Breast epithelium (tissue), 4 donors: ENCODE measurements around the gene TMEM167A. TPM values are rescaled to one million over a fixed set of nuclear protein-coding genes. Genes with fewer than 3 reads are reported as not detected.

Experiments
- DNase-seq, 2 donors: peaks; one replicate each; pipeline ENCODE4 v3.0.0-alpha.2; 2019; ENCODE audit warnings: low spot score in 2 of 2
- H3K27ac ChIP-seq, 2 donors: fragments of 200-600 bp; sonication (generic) in 1 of 2; one replicate each; pipeline ENCODE4 v1.5.1; 2016 to 2019; ENCODE audit warnings: mild to moderate bottlenecking in 1 of 2
- H3K27me3 ChIP-seq, 2 donors: fragments of 200-600 bp; sonication (generic) in 1 of 2; one replicate each; pipeline versions ENCODE4 v1.5.1 to v1.6.0; 2017 to 2019; ENCODE audit warnings: control low read depth in 1 of 2, mild to moderate bottlenecking in 1 of 2
- H3K36me3 ChIP-seq: fragments of 200-600 bp; one replicate; pipeline ENCODE4 v1.5.1; 2019
- H3K4me1 ChIP-seq, 2 donors: fragments of 200-600 bp; sonication (generic); one replicate each; pipeline ENCODE4 v1.5.1; 2016 to 2019; ENCODE audit warnings: control low read depth in 1 of 2
- H3K4me3 ChIP-seq, 3 donors: fragments of 200-600 bp; sonication (generic); 1 replicate in 2 of 3; 2 replicates in 1 of 3; pipeline ENCODE4 v1.5.1; 2016 to 2019; ENCODE audit warnings: mild to moderate bottlenecking in 3 of 3, moderate library complexity in 2 of 3
- H3K9me3 ChIP-seq, 2 donors: fragments of 200-600 bp; sonication (generic) in 1 of 2; one replicate each; pipeline ENCODE4 v1.5.1; 2016 to 2019; ENCODE audit warnings: control low read depth in 1 of 2
- POLR2A ChIP-seq: fragments of 450-650 bp; IDR thresholded peaks from one replicate; pipeline ENCODE4 v1.6.1; 2016; ENCODE audit warnings: antibody characterized with exemption, mild to moderate bottlenecking, moderate library complexity
- POLR2AphosphoS5 ChIP-seq, 3 donors: sonication (generic); formaldehyde crosslinking; IDR thresholded peaks; one replicate each; pipeline ENCODE4 v1.6.1; 2017; ENCODE audit warnings: antibody characterized with exemption in 3 of 3
- intact Hi-C: fragments of 100-400 bp; cut with DNase I; formaldehyde crosslinking; loops from one replicate; pipeline ENCODE4 v1.15.1; 2023; ENCODE audit warnings: low total_unique reads
- total RNA-seq, 3 donors: library from RNA; depleted of rRNA; stranded (reverse); fragments of >200 nt; gene quantifications; one replicate each; pipeline ENCODE4 v1.1.0, GENCODE V29; 2016
- TF ChIP-seq, protein P1 (sequence below), 3 donors: fragments of 450-650 bp; IDR thresholded peaks; one replicate each; pipeline ENCODE4 v1.5.1; 2016 to 2017; ENCODE audit warnings: antibody characterized with exemption in 3 of 3, mild to moderate bottlenecking in 3 of 3, moderate library complexity in 3 of 3

TMEM167A gene
- total RNA-seq, 3 donors from 2014 or later, result 42.4 to 58.9 (median 53.4) TPM

DNA sequence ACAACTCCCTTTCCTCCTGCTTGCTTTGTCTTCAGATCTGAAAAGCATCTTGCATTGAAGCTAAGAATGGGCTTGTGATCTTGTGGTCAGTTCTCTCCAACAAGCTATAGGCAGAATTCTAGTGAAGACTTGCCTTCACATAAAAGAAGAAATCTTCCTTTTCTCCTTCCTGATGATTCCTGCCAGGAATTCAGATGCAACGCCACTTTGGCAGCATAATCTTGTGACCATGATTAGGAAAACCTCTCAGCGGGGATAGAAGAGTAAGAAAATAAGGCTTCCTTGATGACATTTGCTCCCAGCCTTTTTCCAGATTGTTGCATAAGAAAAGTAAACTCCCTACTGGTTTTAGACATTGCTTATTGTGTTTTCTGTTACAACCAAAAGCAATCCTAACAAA lies 73.4 kb downstream of the TMEM167A start:
- TF ChIP-seq, protein P1, sequence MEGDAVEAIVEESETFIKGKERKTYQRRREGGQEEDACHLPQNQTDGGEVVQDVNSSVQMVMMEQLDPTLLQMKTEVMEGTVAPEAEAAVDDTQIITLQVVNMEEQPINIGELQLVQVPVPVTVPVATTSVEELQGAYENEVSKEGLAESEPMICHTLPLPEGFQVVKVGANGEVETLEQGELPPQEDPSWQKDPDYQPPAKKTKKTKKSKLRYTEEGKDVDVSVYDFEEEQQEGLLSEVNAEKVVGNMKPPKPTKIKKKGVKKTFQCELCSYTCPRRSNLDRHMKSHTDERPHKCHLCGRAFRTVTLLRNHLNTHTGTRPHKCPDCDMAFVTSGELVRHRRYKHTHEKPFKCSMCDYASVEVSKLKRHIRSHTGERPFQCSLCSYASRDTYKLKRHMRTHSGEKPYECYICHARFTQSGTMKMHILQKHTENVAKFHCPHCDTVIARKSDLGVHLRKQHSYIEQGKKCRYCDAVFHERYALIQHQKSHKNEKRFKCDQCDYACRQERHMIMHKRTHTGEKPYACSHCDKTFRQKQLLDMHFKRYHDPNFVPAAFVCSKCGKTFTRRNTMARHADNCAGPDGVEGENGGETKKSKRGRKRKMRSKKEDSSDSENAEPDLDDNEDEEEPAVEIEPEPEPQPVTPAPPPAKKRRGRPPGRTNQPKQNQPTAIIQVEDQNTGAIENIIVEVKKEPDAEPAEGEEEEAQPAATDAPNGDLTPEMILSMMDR (IDR thresholded peaks at IDR 0.05), result no peak
- TF ChIP-seq POLR2AphosphoS5 (IDR thresholded peaks at IDR 0.05), result no peak
- TF ChIP-seq POLR2A, result no peak
- Histone ChIP-seq H3K4me3 (no peak overlapping the region), H3K36me3 (no peaks in the 10 kb centered on the region), H3K27ac (no peak overlapping the region), H3K9me3 (no peaks in the 10 kb centered on the region), H3K27me3 (no peaks in the 10 kb centered on the region), H3K4me1 (no peaks in the 10 kb centered on the region)
- intact Hi-C loops, result no loop called here
- no peak for DNase-seq

Other genes starting within 250 kb of the TMEM167A start
- 10 to 100 TPM in 2 of 3 donors, 1 to 10 TPM in 1; 8.8 to 10.8 (median 10.4) TPM for gene XRCC4, start 153 bp upstream of the TMEM167A start, total RNA-seq